Heart left ventricle (tissue), 13 donors: ENCODE results near the gene MYO1E.

Source experiments
- POLR2A ChIP-seq, 2 donors: fragments of 450-650 bp; IDR thresholded peaks; one replicate each; pipeline ENCODE4 v1.6.1; 2017; ENCODE audit warnings: antibody characterized with exemption in 2 of 2, mild to moderate bottlenecking in 2 of 2, moderate library complexity in 2 of 2
- TF ChIP-seq, protein P1 (sequence below), 12 donors: fragments of 200-600 bp; sonication (generic) in 4 of 12; IDR thresholded peaks; one replicate each; pipeline versions ENCODE4 v1.5.0 to v1.8.0; 2018 to 2022; ENCODE audit warnings: antibody characterized with exemption in 12 of 12, mild to moderate bottlenecking in 5 of 12
- donor health status: ischemic (EF 13 %, LVEDD 7.1; RV severe dilation, severe dysfunction).
- donor health status: DM: no; HTN: yes; CAD: no.
- donor health status: DM: no; HTN: no; CAD: no.
- donor health status: ischemic (EF 25% LVEDD 6.9; RV normal size, moderate dysfunction).
- donor health status: ischemic (EF 25% LVEDD 5.7; RV mildly dilated, moderate dysfunction).
- donor health status: ischemic (EF 35%, LVEDD 5.7; RV mildly dilated, moderate dysfunction).
- donor health status: nonischemic (EF 11% LVEDD 7.7; RV severe dilation, severe dysfunction).
- donor health status: DM: yes; HTN: yes; CAD: no.
- donor health status: PGD.
- donor health status: ischemic (EF 29% LVEDD 5.4; RV normal size, mild dysfunction).
- donor health status: nonischemic (EF 23%, LVEDD 6.1; RV moderate dilation, normal function).

- TF ChIP-seq, protein P1, sequence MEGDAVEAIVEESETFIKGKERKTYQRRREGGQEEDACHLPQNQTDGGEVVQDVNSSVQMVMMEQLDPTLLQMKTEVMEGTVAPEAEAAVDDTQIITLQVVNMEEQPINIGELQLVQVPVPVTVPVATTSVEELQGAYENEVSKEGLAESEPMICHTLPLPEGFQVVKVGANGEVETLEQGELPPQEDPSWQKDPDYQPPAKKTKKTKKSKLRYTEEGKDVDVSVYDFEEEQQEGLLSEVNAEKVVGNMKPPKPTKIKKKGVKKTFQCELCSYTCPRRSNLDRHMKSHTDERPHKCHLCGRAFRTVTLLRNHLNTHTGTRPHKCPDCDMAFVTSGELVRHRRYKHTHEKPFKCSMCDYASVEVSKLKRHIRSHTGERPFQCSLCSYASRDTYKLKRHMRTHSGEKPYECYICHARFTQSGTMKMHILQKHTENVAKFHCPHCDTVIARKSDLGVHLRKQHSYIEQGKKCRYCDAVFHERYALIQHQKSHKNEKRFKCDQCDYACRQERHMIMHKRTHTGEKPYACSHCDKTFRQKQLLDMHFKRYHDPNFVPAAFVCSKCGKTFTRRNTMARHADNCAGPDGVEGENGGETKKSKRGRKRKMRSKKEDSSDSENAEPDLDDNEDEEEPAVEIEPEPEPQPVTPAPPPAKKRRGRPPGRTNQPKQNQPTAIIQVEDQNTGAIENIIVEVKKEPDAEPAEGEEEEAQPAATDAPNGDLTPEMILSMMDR (IDR thresholded peaks at IDR 0.05): no peak
- no peak for TF ChIP-seq POLR2A (IDR thresholded peaks at IDR 0.05)
Observed at GRCh38 chr15:59259137-59259943, 113.3 kb downstream of the MYO1E start.
